ENCODE data around the gene VPS8. TPM values are rescaled to one million over a fixed set of nuclear protein-coding genes. Genes with fewer than 3 reads are reported as not detected.

The VPS8 gene
- total RNA-seq, 1 donor from 2014 or later: 59.4 TPM

- H3K4me3 Mint-ChIP-seq: no peak overlapping the region
- no peak for DNase-seq (ENCODE audit: extremely low spot score, unreplicated experiment)
- no peaks in the 10 kb centered on the region for H3K4me1 Mint-ChIP-seq (ENCODE audit: unreplicated experiment)
- H3K9me3 Mint-ChIP-seq: no peaks in the 10 kb centered on the region
- TF ChIP-seq CTCF (conservative IDR thresholded peaks at IDR 0.05): no peak
- H3K27me3 Mint-ChIP-seq: no peaks in the 10 kb centered on the region
- peaks cover 13% of the 10 kb centered on the region for H3K36me3 Mint-ChIP-seq
- H3K27ac Mint-ChIP-seq: no peak overlapping the region
Observed at GRCh38 chr3:184887574-184887973, 75.6 kb downstream of the VPS8 start.

DNA sequence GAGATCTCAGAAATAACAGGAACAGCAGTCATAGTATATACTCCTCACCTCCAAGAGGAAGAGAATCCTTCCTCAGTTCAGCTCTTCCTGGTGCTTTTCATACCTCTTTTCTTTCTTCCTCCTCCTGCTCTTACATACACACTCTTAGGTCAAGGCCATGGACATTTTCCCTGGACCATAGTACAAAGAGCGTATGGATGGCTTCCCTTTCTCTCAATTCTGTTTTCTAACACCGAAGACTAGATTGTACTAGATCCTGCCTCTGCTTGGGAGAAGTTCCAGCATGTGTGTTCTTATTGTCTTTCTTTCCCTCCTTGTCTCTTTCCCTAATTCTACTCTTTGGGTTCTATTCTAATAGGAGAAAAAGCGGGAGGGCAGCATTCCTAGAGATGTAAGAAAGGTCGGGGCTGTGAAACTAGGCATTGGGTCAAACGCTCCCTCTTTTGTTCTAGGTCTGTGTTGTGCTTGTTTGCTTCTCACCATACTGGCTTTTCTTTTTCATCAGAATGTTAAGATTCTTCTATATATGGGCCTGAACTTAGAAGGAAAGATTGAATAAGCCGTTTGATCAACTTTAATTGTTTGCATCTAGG is 77.4 kb downstream of the VPS8 start:
- no peak for DNase-seq (ENCODE audit: extremely low spot score, unreplicated experiment)
- Mint-ChIP-seq H3K27me3 (no peaks in the 10 kb centered on the region), H3K9me3 (no peaks in the 10 kb centered on the region), H3K4me1 (ENCODE audit: unreplicated experiment) (no peaks in the 10 kb centered on the region), H3K36me3 (peaks cover 6% of the 10 kb centered on the region), H3K27ac (no peak overlapping the region), H3K4me3 (no peak overlapping the region)
- no peak for TF ChIP-seq CTCF (conservative IDR thresholded peaks at IDR 0.05)

- Mint-ChIP-seq H3K4me1 (ENCODE audit: unreplicated experiment) (no peaks in the 10 kb centered on the region), H3K27ac (no peak overlapping the region), H3K9me3 (no peaks in the 10 kb centered on the region), H3K4me3 (no peak overlapping the region), H3K27me3 (no peaks in the 10 kb centered on the region), H3K36me3 (peaks cover 6% of the 10 kb centered on the region)
- no peak for TF ChIP-seq CTCF (conservative IDR thresholded peaks at IDR 0.05)
- no peak for DNase-seq (ENCODE audit: extremely low spot score, unreplicated experiment)
Observed at GRCh38 chr3:184894051-184894450, 82.1 kb downstream of the VPS8 start.

DNA sequence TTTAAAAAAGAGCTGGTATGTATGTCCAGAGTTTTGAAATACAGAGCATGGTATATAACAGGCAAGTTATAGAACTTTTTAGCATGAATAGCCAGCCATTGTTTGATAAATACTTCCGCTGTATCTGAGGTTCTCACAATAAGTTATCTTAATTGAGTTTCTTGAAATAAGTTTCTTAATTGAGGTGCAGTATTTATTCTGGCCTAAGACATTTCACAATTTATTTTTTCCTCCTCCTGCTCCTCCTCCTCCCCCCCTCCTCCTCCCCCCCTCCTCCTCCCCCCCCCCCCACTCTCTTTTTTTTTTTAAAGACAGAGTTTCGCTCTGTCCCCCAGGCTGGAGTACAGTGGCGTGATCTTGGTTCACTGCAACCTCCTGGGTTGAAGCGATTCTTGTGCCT is 83.4 kb downstream of the VPS8 start:
- H3K4me3 Mint-ChIP-seq: no peak overlapping the region
- no peak for TF ChIP-seq CTCF (conservative IDR thresholded peaks at IDR 0.05)
- peaks cover 3% of the 10 kb centered on the region for H3K36me3 Mint-ChIP-seq
- no peak overlapping the region for H3K27ac Mint-ChIP-seq
- DNase-seq (ENCODE audit: extremely low spot score, unreplicated experiment): no peak
- no peaks in the 10 kb centered on the region for H3K27me3 Mint-ChIP-seq
- no peaks in the 10 kb centered on the region for H3K4me1 Mint-ChIP-seq (ENCODE audit: unreplicated experiment)
- H3K9me3 Mint-ChIP-seq: no peaks in the 10 kb centered on the region

GRCh38 chr3:184896336-184896735 is 84.4 kb downstream of the VPS8 start:
- DNase-seq (ENCODE audit: extremely low spot score, unreplicated experiment): no peak
- no peak overlapping the region for H3K4me3 Mint-ChIP-seq
- no peak for TF ChIP-seq CTCF (conservative IDR thresholded peaks at IDR 0.05)
- no peak overlapping the region for H3K27ac Mint-ChIP-seq
- H3K4me1 Mint-ChIP-seq (ENCODE audit: unreplicated experiment): no peaks in the 10 kb centered on the region
- H3K9me3 Mint-ChIP-seq: no peaks in the 10 kb centered on the region
- H3K36me3 Mint-ChIP-seq: peaks cover 3% of the 10 kb centered on the region
- no peaks in the 10 kb centered on the region for H3K27me3 Mint-ChIP-seq
